GM19025 (cell line): ENCODE measurements around the gene TNIP1.

ENCODE experiments used
- ATAC-seq: cut with Tn5 transposase; IDR thresholded peaks from one replicate; pipeline ENCODE4 v1.9.1; 2021; ENCODE audit warnings: mild to moderate bottlenecking, low read depth, moderate library complexity; ENCODE audit not compliant: unreplicated experiment

The TNIP1 gene

GRCh38 chr5:151080613-151081430 lies at the start of gene TNIP1:
TNIP1 (minus strand) TSS chr5:151081034; CDS start chr5:151065095, 15,939 bp downstream.
- peak; percentile 77 for ATAC-seq

GRCh38 chr5:151130235-151130921 lies 49.5 kb upstream of the TNIP1 start:
- ATAC-seq, result no peak

GRCh38 chr5:151128817-151129216 lies 48.0 kb upstream of the TNIP1 start:
- ATAC-seq, result no peak

GRCh38 chr5:151127926-151128325 lies 47.1 kb upstream of the TNIP1 start:
- ATAC-seq, result no peak

GRCh38 chr5:151126199-151126645 lies 45.4 kb upstream of the TNIP1 start:
- ATAC-seq, result peak; percentile 27

- no peak for ATAC-seq
Measured at GRCh38 chr5:151125421-151125820, 44.6 kb upstream of the TNIP1 start.

GRCh38 chr5:151123897-151124751 lies 43.3 kb upstream of the TNIP1 start:
- ATAC-seq, result peak; percentile 81

- ATAC-seq, result no peak
Measured at GRCh38 chr5:151122828-151123227, 42.0 kb upstream of the TNIP1 start.

GRCh38 chr5:151121665-151122064 lies 40.8 kb upstream of the TNIP1 start:
- no peak for ATAC-seq

- no peak for ATAC-seq
Measured at GRCh38 chr5:151121095-151121494, 40.3 kb upstream of the TNIP1 start.

GRCh38 chr5:151118913-151119575 lies 38.2 kb upstream of the TNIP1 start:
- ATAC-seq, result no peak

- no peak for ATAC-seq
Measured at GRCh38 chr5:151115272-151115905, 34.6 kb upstream of the TNIP1 start.

- no peak for ATAC-seq
Measured at GRCh38 chr5:151113651-151114050, 32.8 kb upstream of the TNIP1 start.

GRCh38 chr5:151110992-151111391 lies 30.2 kb upstream of the TNIP1 start:
- no peak for ATAC-seq

- peak; percentile 32 for ATAC-seq
Measured at GRCh38 chr5:151110122-151110681, 29.4 kb upstream of the TNIP1 start.

GRCh38 chr5:151108566-151108965 lies 27.7 kb upstream of the TNIP1 start:
- ATAC-seq, result no peak

- no peak for ATAC-seq
Measured at GRCh38 chr5:151107738-151108520, 27.1 kb upstream of the TNIP1 start.

GRCh38 chr5:151107084-151107483 lies 26.2 kb upstream of the TNIP1 start:
- ATAC-seq, result no peak

- ATAC-seq, result no peak
Measured at GRCh38 chr5:151106509-151106908, 25.7 kb upstream of the TNIP1 start.
